ENCODE measurements around the gene C12orf75.

C12orf75 gene

DNA sequence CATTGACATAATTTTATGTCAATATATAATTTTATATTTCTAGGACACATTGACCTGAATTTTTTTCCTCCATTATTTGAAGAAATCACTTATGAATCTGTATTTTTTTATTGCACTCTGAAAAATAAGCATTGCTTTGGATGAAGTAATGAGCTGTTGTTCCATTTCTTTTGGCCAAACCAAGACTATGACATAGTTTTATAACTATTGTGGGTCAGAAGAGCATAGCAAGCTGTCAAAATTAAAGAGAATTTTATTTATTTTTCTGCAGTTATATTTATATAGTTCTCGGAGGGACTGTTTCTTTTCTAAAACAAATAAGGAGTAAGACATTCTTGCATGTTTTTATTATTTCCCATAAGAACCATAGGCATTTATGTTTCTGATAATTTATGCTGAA lies 8.5 kb downstream of the C12orf75 start:
- no peak for TF ChIP-seq POLR2AphosphoS5 (IDR thresholded peaks at IDR 0.05; ENCODE audit: low read depth, low read length)
- TF ChIP-seq SIN3A (IDR thresholded peaks at IDR 0.05; ENCODE audit: borderline replicate concordance, insufficient read depth, low read length) = no peak
- no peak for TF ChIP-seq FOXP2 (optimal IDR thresholded peaks at IDR 0.05; ENCODE audit: borderline replicate concordance, extremely low read depth, extremely low read length, insufficient read depth)
- TF ChIP-seq REST (IDR thresholded peaks at IDR 0.05; ENCODE audit: insufficient read depth in 1 of 2, low read depth in 2 of 2, low read length in 2 of 2) = no peak
- no peak for TF ChIP-seq TAF1 (IDR thresholded peaks at IDR 0.05; ENCODE audit: borderline replicate concordance, insufficient read depth, low read length)

DNA sequence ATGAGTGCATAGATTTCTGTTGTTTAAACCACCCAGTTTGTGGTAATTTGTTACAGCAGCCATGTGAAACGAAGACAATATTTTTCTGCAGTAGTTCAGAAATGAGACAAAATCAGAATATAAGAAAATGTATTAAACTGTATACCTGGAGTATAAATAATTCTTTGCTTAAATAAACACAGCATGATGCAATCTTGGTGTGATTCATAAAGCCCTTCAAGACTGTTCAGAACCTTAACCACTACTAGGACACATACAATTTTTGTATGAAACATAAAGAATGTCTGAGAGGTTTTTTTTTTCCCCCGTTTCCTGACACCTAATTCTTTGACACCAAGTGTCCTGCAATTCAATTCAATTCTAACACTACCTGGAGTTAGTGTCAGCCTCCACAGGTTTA lies 10.5 kb downstream of the C12orf75 start:
- TF ChIP-seq FOXP2 (optimal IDR thresholded peaks at IDR 0.05; ENCODE audit: borderline replicate concordance, extremely low read depth, extremely low read length, insufficient read depth) (no peak), REST (IDR thresholded peaks at IDR 0.05; ENCODE audit: insufficient read depth in 1 of 2, low read depth in 2 of 2, low read length in 2 of 2) (no peak), SIN3A (IDR thresholded peaks at IDR 0.05; ENCODE audit: borderline replicate concordance, insufficient read depth, low read length) (no peak), POLR2AphosphoS5 (IDR thresholded peaks at IDR 0.05; ENCODE audit: low read depth, low read length) (no peak), TAF1 (IDR thresholded peaks at IDR 0.05; ENCODE audit: borderline replicate concordance, insufficient read depth, low read length) (no peak)

GRCh38 chr12:105342464-105342863 lies 12.0 kb downstream of the C12orf75 start:
- no peak for TF ChIP-seq SIN3A (IDR thresholded peaks at IDR 0.05; ENCODE audit: borderline replicate concordance, insufficient read depth, low read length)
- no peak for TF ChIP-seq REST (IDR thresholded peaks at IDR 0.05; ENCODE audit: insufficient read depth in 1 of 2, low read depth in 2 of 2, low read length in 2 of 2)
- no peak for TF ChIP-seq FOXP2 (optimal IDR thresholded peaks at IDR 0.05; ENCODE audit: borderline replicate concordance, extremely low read depth, extremely low read length, insufficient read depth)
- no peak for TF ChIP-seq POLR2AphosphoS5 (IDR thresholded peaks at IDR 0.05; ENCODE audit: low read depth, low read length)
- no peak for TF ChIP-seq TAF1 (IDR thresholded peaks at IDR 0.05; ENCODE audit: borderline replicate concordance, insufficient read depth, low read length)

GRCh38 chr12:105343836-105344235 lies 13.3 kb downstream of the C12orf75 start:
- TF ChIP-seq POLR2AphosphoS5 (IDR thresholded peaks at IDR 0.05; ENCODE audit: low read depth, low read length) = no peak
- no peak for TF ChIP-seq REST (IDR thresholded peaks at IDR 0.05; ENCODE audit: insufficient read depth in 1 of 2, low read depth in 2 of 2, low read length in 2 of 2)
- TF ChIP-seq FOXP2 (optimal IDR thresholded peaks at IDR 0.05; ENCODE audit: borderline replicate concordance, extremely low read depth, extremely low read length, insufficient read depth) = no peak
- no peak for TF ChIP-seq SIN3A (IDR thresholded peaks at IDR 0.05; ENCODE audit: borderline replicate concordance, insufficient read depth, low read length)
- TF ChIP-seq TAF1 (IDR thresholded peaks at IDR 0.05; ENCODE audit: borderline replicate concordance, insufficient read depth, low read length) = no peak

DNA sequence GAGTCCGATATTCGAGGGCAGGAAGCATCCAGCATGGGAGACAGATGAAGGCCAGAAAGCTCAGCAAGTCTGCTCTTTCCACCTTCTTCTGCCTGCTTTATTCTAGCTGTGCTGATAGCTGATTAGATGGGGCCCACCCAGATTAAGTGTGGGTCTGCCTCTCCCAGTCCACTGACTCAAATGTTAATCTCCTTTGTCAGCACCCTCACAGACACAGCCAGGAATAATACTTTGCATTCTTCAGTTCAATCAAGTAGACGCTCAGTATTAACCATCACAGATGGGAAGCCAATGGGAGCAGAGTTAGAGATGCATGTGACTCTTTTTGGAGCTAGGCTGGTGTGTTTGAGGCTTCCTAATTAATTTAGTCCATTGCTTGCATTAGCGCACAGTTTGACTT lies 17.0 kb downstream of the C12orf75 start:
- no peak for TF ChIP-seq REST (IDR thresholded peaks at IDR 0.05; ENCODE audit: insufficient read depth in 1 of 2, low read depth in 2 of 2, low read length in 2 of 2)
- TF ChIP-seq SIN3A (IDR thresholded peaks at IDR 0.05; ENCODE audit: borderline replicate concordance, insufficient read depth, low read length) = no peak
- TF ChIP-seq POLR2AphosphoS5 (IDR thresholded peaks at IDR 0.05; ENCODE audit: low read depth, low read length) = no peak
- TF ChIP-seq FOXP2 (optimal IDR thresholded peaks at IDR 0.05; ENCODE audit: borderline replicate concordance, extremely low read depth, extremely low read length, insufficient read depth) = no peak
- TF ChIP-seq TAF1 (IDR thresholded peaks at IDR 0.05; ENCODE audit: borderline replicate concordance, insufficient read depth, low read length) = no peak

All from PFSK-1 (cell line).